Mesenchymal stem cell (in vitro differentiated cells and primary cell): ENCODE measurements around the gene TOE1.
A peak's percentile ranks its signal among the peaks of the same experiment; 100 is the strongest.

Source experiments
- DNase-seq: peaks from one replicate; pipeline ENCODE4 v3.0.0-alpha.2; 2013
- H2AFZ ChIP-seq: one replicate; pipeline ENCODE4 v1.6.1; 2013; ENCODE audit warnings: low read depth, mild to moderate bottlenecking, control low read depth, inconsistent platforms, low read length, moderate library complexity
- H2AK5ac ChIP-seq: 2 replicates; pipeline ENCODE4 v1.6.1; 2013; ENCODE audit warnings: low read length, moderate library complexity, mild to moderate bottlenecking, inconsistent platforms; ENCODE audit not compliant: severe bottlenecking
- H2BK120ac ChIP-seq: one replicate; pipeline ENCODE4 v1.6.1; 2013; ENCODE audit warnings: low read depth, mild to moderate bottlenecking, inconsistent platforms, low read length, moderate library complexity
- H2BK12ac ChIP-seq, 2 experiments: one replicate each; pipeline ENCODE4 v1.6.1; 2013; ENCODE audit warnings: inconsistent platforms in 2 of 2, low read length in 2 of 2, mild to moderate bottlenecking in 2 of 2, moderate library complexity in 2 of 2, control low read depth in 1 of 2
- H2BK15ac ChIP-seq: one replicate; pipeline ENCODE4 v1.6.1; 2013; ENCODE audit warnings: mild to moderate bottlenecking, low read depth, inconsistent platforms; ENCODE audit not compliant: poor library complexity, severe bottlenecking
- H2BK5ac ChIP-seq: 2 replicates; pipeline ENCODE4 v1.6.1; 2013; ENCODE audit warnings: low read depth, mild to moderate bottlenecking, low read length, control low read depth, inconsistent platforms; ENCODE audit not compliant: poor library complexity, severe bottlenecking
- H3K14ac ChIP-seq, 2 experiments: one replicate each; pipeline ENCODE4 v1.6.1; 2013; ENCODE audit warnings: inconsistent platforms in 2 of 2, low read length in 2 of 2, control low read depth in 1 of 2, mild to moderate bottlenecking in 1 of 2, moderate library complexity in 1 of 2
- H3K18ac ChIP-seq, 2 experiments: one replicate each; pipeline ENCODE4 v1.6.1; 2013; ENCODE audit warnings: inconsistent platforms in 2 of 2, low read length in 2 of 2, control low read depth in 1 of 2, low read depth in 1 of 2, mild to moderate bottlenecking in 1 of 2
- H3K23ac ChIP-seq, 2 experiments: one replicate each; pipeline ENCODE4 v1.6.1; 2013; ENCODE audit warnings: inconsistent platforms in 2 of 2, low read length in 2 of 2, mild to moderate bottlenecking in 2 of 2, moderate library complexity in 2 of 2, control low read depth in 1 of 2
- H3K27ac ChIP-seq: 2 replicates; pipeline ENCODE4 v1.5.1; 2013; ENCODE audit warnings: mild to moderate bottlenecking, moderate library complexity, low read length, control low read depth, inconsistent platforms; ENCODE audit not compliant: poor library complexity, severe bottlenecking
- H3K27me3 ChIP-seq, 2 experiments: 2 replicates each; pipeline versions ENCODE4 v1.6.1 to v1.7.0; 2013; ENCODE audit warnings: low read length in 2 of 2, mild to moderate bottlenecking in 2 of 2, moderate library complexity in 2 of 2, control low read depth in 1 of 2, inconsistent platforms in 1 of 2; ENCODE audit not compliant: control insufficient read depth in 1 of 2, insufficient read depth in 1 of 2
- H3K36me3 ChIP-seq, 2 experiments: 2 replicates each; pipeline versions ENCODE4 v1.6.1 to v1.7.0; 2013; ENCODE audit warnings: low read length in 2 of 2, control low read depth in 1 of 2, inconsistent platforms in 1 of 2, low read depth in 1 of 2, mild to moderate bottlenecking in 1 of 2; ENCODE audit not compliant: insufficient read depth in 2 of 2, control insufficient read depth in 1 of 2
- H3K4ac ChIP-seq, 2 experiments: one replicate each; pipeline ENCODE4 v1.6.1; 2013; ENCODE audit warnings: inconsistent platforms in 2 of 2, low read length in 2 of 2, mild to moderate bottlenecking in 2 of 2, moderate library complexity in 2 of 2, control low read depth in 1 of 2, low read depth in 1 of 2
- H3K4me1 ChIP-seq: 2 replicates; pipeline ENCODE4 v1.6.1; 2013; ENCODE audit warnings: low read depth, low read length, control low read depth; ENCODE audit not compliant: control insufficient read depth, insufficient read depth
- H3K4me2 ChIP-seq: 2 replicates; pipeline ENCODE4 v1.6.1; 2013; ENCODE audit warnings: low read length, mild to moderate bottlenecking, inconsistent platforms; ENCODE audit not compliant: poor library complexity, severe bottlenecking
- H3K4me3 ChIP-seq, 2 experiments: 2 replicates each; pipeline versions ENCODE4 v1.5.1 to v1.7.0; 2013; ENCODE audit warnings: low read length in 2 of 2, mild to moderate bottlenecking in 2 of 2, control low read depth in 1 of 2, low read depth in 1 of 2; ENCODE audit not compliant: insufficient read depth in 1 of 2
- H3K79me1 ChIP-seq: replicated peaks from 2 replicates; pipeline ENCODE4 v1.6.1; 2013; ENCODE audit warnings: mild to moderate bottlenecking, control low read depth, low read length, inconsistent platforms; ENCODE audit not compliant: poor library complexity, severe bottlenecking
- H3K9ac ChIP-seq: 2 replicates; pipeline ENCODE4 v1.7.0; 2013; ENCODE audit warnings: mild to moderate bottlenecking, low read length, moderate library complexity
- H3K9me3 ChIP-seq: 2 replicates; pipeline ENCODE4 v1.7.0; 2013; ENCODE audit warnings: mild to moderate bottlenecking, low read length; ENCODE audit not compliant: control insufficient read depth
- H4K8ac ChIP-seq: one replicate; pipeline ENCODE4 v1.6.1; 2013; ENCODE audit warnings: inconsistent platforms, mild to moderate bottlenecking, low read length, moderate library complexity
- H4K91ac ChIP-seq: one replicate; pipeline ENCODE4 v1.6.1; 2013; ENCODE audit warnings: mild to moderate bottlenecking, low read length, inconsistent platforms
- WGBS: methylation state at CpG from one replicate; pipeline ENCODE4 v1.1.7; 2013; ENCODE audit warnings: mixed read lengths; 5-methylcytosine and 5-hydroxymethylcytosine counted together

The TOE1 gene

DNA sequence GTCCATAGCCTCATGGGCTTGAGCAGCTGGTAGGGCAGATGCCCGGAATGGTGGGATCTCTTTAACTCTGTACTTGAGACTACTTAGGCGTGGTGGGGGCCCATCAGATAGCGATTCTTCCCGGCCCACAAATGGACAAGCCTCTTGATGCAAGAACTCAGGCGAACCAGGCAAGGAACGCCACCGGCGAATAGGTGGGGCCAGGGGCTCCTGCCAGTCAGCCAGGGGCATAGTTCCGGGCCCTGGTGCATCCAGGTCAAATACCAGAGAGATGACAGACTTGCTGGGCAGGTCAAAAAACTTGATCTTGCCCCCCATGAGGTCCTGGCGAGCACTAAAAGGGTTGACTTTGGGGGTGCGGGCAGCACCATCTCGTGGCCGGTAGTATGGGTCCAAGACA, 5.0 kb downstream of the TOE1 start:
- Histone ChIP-seq H2AK5ac (no peak overlapping the region), H2BK12ac (no peak overlapping the region), H3K4me3 (no peak overlapping the region), H3K18ac (no peak overlapping the region), H4K8ac (no peak overlapping the region), H3K36me3 (peaks cover 43 to 53% of the 10 kb centered on the region in 2 experiments), H3K23ac (no peak overlapping the region), H3K9ac (no peak overlapping the region), H3K27me3 (no peaks in the 10 kb centered on the region), H3K4me2 (no peak overlapping the region), H2BK15ac (no peak overlapping the region), H4K91ac (no peak overlapping the region), H3K4ac (no peak overlapping the region), H2AFZ (no peak overlapping the region), H3K4me1 (peaks cover 17% of the 10 kb centered on the region), H2BK5ac (no peak overlapping the region), H3K14ac (no peak overlapping the region), H3K9me3 (no peaks in the 10 kb centered on the region), H3K79me1 (peaks cover 31% of the 10 kb centered on the region), H2BK120ac (no peak overlapping the region), H3K27ac (no peak overlapping the region)
- whole genome bisulfite sequencing: 97% methylated on average over 13 of the region's 13 CpGs
- DNase-seq: no peak

DNA sequence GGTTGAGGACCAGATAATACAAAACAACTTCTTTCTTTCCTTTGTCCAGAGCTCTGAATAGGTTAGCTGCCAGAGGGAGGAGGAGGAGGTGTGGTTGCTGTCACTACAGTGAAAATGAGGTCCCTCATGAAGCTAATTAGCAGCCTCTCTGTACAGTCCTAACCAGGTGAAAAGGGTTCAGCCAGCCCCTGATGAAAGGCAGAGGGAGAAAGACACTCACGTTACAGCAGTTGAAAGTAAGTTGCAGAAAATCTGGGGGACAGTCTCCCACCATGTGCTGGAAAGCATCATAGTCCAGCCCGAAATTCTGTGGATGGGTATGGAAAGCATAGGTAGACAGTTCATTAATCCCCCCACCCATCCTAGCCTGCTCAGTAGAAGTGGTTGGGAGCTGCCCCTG, 6.5 kb downstream of the TOE1 start:
- H3K27me3 ChIP-seq: no peaks in the 10 kb centered on the region
- H3K36me3 ChIP-seq: peaks cover 38 to 53% of the 10 kb centered on the region in 2 experiments
- no peak overlapping the region for H3K4me2 ChIP-seq
- no peak overlapping the region for H4K8ac ChIP-seq
- H4K91ac ChIP-seq: no peak overlapping the region
- H2BK120ac ChIP-seq: no peak overlapping the region
- no peak overlapping the region for H2BK15ac ChIP-seq
- H2BK5ac ChIP-seq: no peak overlapping the region
- no peak overlapping the region for H3K14ac ChIP-seq
- H3K9me3 ChIP-seq: no peaks in the 10 kb centered on the region
- H3K27ac ChIP-seq: no peak overlapping the region
- no peak overlapping the region for H2AFZ ChIP-seq
- peaks cover 24% of the 10 kb centered on the region for H3K79me1 ChIP-seq
- no peak overlapping the region for H3K9ac ChIP-seq
- 86% methylated on average over 2 of the region's 2 CpGs for WGBS
- no peak overlapping the region for H3K4me3 ChIP-seq
- no peak overlapping the region for H2BK12ac ChIP-seq
- H3K18ac ChIP-seq: no peak overlapping the region
- peaks cover 9% of the 10 kb centered on the region for H3K4me1 ChIP-seq
- DNase-seq: no peak
- H3K23ac ChIP-seq: no peak overlapping the region
- no peak overlapping the region for H2AK5ac ChIP-seq
- H3K4ac ChIP-seq: no peak overlapping the region

DNA sequence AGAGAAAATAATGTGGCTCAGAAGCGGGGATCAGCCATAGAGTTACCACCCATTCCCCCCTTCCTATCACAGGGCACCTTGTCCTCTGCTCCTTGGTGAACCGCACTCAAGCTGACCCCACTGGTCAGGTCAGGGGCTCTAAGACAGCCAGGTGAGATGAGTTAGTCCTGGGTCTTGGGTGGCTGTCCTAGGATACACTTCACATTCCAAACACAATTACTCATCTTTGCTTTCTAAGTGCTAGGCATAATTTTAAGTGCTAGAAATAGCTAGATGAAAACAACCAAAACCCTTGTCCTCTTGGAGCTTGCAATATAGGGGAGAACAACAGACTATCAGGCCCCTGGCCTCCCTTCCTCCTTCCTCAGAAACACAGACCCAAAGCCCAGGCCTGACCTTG, 8.1 kb downstream of the TOE1 start:
- H2BK120ac ChIP-seq: no peak overlapping the region
- no peak overlapping the region for H2BK5ac ChIP-seq
- no peak overlapping the region for H3K4me2 ChIP-seq
- no peaks in the 10 kb centered on the region for H3K27me3 ChIP-seq
- H2BK12ac ChIP-seq: peak overlapping the region in 1 of 2 experiments; percentile 15
- H3K4ac ChIP-seq: no peak overlapping the region
- H2BK15ac ChIP-seq: no peak overlapping the region
- peak overlapping the region in 1 of 2 experiments; percentile 37 for H3K14ac ChIP-seq
- H3K27ac ChIP-seq: no peak overlapping the region
- WGBS: no CpG with 5 or more reads among the region's 2 CpGs
- H3K9me3 ChIP-seq: no peaks in the 10 kb centered on the region
- H4K91ac ChIP-seq: no peak overlapping the region
- H4K8ac ChIP-seq: no peak overlapping the region
- H2AK5ac ChIP-seq: no peak overlapping the region
- H3K4me3 ChIP-seq: no peak overlapping the region
- peaks cover 11% of the 10 kb centered on the region for H3K79me1 ChIP-seq
- no peak overlapping the region for H3K9ac ChIP-seq
- H3K4me1 ChIP-seq: peaks cover 7% of the 10 kb centered on the region
- H3K36me3 ChIP-seq: peaks cover 25 to 38% of the 10 kb centered on the region in 2 experiments
- no peak overlapping the region for H3K18ac ChIP-seq
- no peak overlapping the region for H3K23ac ChIP-seq
- DNase-seq: peak; percentile 28
- H2AFZ ChIP-seq: no peak overlapping the region

DNA sequence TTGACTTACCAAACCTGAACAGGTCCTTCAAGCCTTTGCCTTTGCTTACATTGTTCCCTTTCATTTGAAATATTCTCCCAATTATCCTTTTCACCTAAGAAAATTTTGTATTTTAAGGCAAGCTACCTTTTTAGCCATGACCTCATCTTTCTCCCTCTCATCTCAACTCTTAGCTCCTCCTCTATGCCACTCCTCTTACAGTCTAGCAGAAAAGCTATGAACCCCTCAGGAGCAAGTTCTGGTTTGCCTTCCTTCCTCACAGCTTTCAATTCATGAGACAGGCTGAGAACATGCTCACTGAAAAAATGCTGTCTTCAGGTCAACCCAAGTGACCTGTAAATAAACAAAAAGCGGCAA, 8.6 kb downstream of the TOE1 start:
- DNase-seq: peak; percentile 43
- Histone ChIP-seq H4K8ac (no peak overlapping the region), H3K4me1 (peaks cover 7% of the 10 kb centered on the region), H3K18ac (no peak overlapping the region), H3K36me3 (peaks cover 19 to 33% of the 10 kb centered on the region in 2 experiments), H2BK12ac (no peak overlapping the region), H3K4ac (no peak overlapping the region), H3K14ac (no peak overlapping the region), H3K9me3 (no peaks in the 10 kb centered on the region), H3K23ac (no peak overlapping the region), H3K27me3 (no peaks in the 10 kb centered on the region), H3K4me3 (no peak overlapping the region), H3K9ac (no peak overlapping the region), H3K79me1 (peaks cover 6% of the 10 kb centered on the region), H2BK15ac (no peak overlapping the region), H2AK5ac (no peak overlapping the region), H4K91ac (no peak overlapping the region), H2BK5ac (no peak overlapping the region), H3K4me2 (no peak overlapping the region), H2AFZ (no peak overlapping the region), H2BK120ac (no peak overlapping the region), H3K27ac (no peak overlapping the region)
- WGBS: 5% methylated on average over 1 of the region's 1 CpG
